MM.1S (cell line): ENCODE measurements around the gene POC1B.

Source experiments
- DNase-seq: peaks from one replicate; pipeline ENCODE4 v3.0.0-alpha.2; 2015
- H2AFZ ChIP-seq: fragments of 300-600 bp; sonication (generic); 2 replicates; pipeline ENCODE4 v1.6.0; 2016; ENCODE audit warnings: antibody characterized with exemption, low read length
- H3F3A ChIP-seq: fragments of 300-600 bp; sonication (generic); 2 replicates; pipeline ENCODE4 v1.6.1; 2016; ENCODE audit warnings: mild to moderate bottlenecking, antibody characterized with exemption, low read length, moderate library complexity, mixed read lengths; ENCODE audit not compliant: insufficient read depth
- H3K27ac ChIP-seq: fragments of 300-600 bp; sonication (generic); 2 replicates; pipeline ENCODE4 v1.5.1; 2016; ENCODE audit warnings: mild to moderate bottlenecking, low read length
- H3K27me3 ChIP-seq: fragments of 300-600 bp; sonication (generic); replicated peaks from 2 replicates; pipeline ENCODE4 v1.6.0; 2016; ENCODE audit warnings: low read length; ENCODE audit not compliant: insufficient read depth
- H3K36me3 ChIP-seq: fragments of 300-600 bp; sonication (generic); replicated peaks from 2 replicates; pipeline ENCODE4 v1.6.1; 2016; ENCODE audit warnings: mild to moderate bottlenecking, low read length, mixed read lengths; ENCODE audit not compliant: insufficient read depth
- H3K4me1 ChIP-seq: fragments of 300-600 bp; sonication (generic); 2 replicates; pipeline ENCODE4 v1.6.1; 2016; ENCODE audit warnings: low read length, mixed read lengths
- H3K4me2 ChIP-seq: fragments of 300-600 bp; sonication (generic); 2 replicates; pipeline ENCODE4 v1.6.0; 2016; ENCODE audit warnings: low read depth, low read length
- H3K4me3 ChIP-seq: fragments of 300-600 bp; sonication (generic); 2 replicates; pipeline ENCODE4 v1.5.1; 2016; ENCODE audit warnings: low read length, mixed read lengths
- H3K79me2 ChIP-seq: fragments of 300-600 bp; sonication (generic); 2 replicates; pipeline ENCODE4 v1.6.1; 2016; ENCODE audit warnings: mixed run types, low read length, mixed read lengths
- H3K9ac ChIP-seq: fragments of 300-600 bp; sonication (generic); 2 replicates; pipeline ENCODE4 v1.6.1; 2016; ENCODE audit warnings: low read length, mixed read lengths
- H3K9me2 ChIP-seq: fragments of 300-600 bp; sonication (generic); replicated peaks from 2 replicates; pipeline ENCODE4 v1.6.1; 2016; ENCODE audit warnings: mild to moderate bottlenecking, low read length, mixed read lengths; ENCODE audit not compliant: insufficient read depth
- H3K9me3 ChIP-seq: fragments of 300-600 bp; sonication (generic); replicated peaks from 2 replicates; pipeline ENCODE4 v1.6.1; 2016; ENCODE audit warnings: mild to moderate bottlenecking, low read length, mixed read lengths; ENCODE audit not compliant: insufficient read depth
- H4K20me1 ChIP-seq: fragments of 300-600 bp; sonication (generic); 2 replicates; pipeline ENCODE4 v1.6.1; 2016; ENCODE audit warnings: mild to moderate bottlenecking, low read length, moderate library complexity, mixed read lengths; ENCODE audit not compliant: insufficient read depth
- EZH2 ChIP-seq: fragments of 300-600 bp; sonication (generic); optimal IDR thresholded peaks from 2 replicates; pipeline ENCODE3; 2017; ENCODE audit warnings: low read depth, mild to moderate bottlenecking, antibody characterized with exemption, low read length, mixed read lengths
- EZH2phosphoT487 ChIP-seq: fragments of 300-600 bp; sonication (generic); IDR thresholded peaks from 2 replicates; pipeline ENCODE4 v1.6.1; 2018; ENCODE audit warnings: antibody characterized with exemption, low read length
- TF ChIP-seq, protein P1 (sequence below): fragments of 300-600 bp; sonication (generic); IDR thresholded peaks from 2 replicates; pipeline ENCODE4 v1.5.1; 2016; ENCODE audit warnings: antibody characterized with exemption, low read length, mixed read lengths

POC1B gene

DNA sequence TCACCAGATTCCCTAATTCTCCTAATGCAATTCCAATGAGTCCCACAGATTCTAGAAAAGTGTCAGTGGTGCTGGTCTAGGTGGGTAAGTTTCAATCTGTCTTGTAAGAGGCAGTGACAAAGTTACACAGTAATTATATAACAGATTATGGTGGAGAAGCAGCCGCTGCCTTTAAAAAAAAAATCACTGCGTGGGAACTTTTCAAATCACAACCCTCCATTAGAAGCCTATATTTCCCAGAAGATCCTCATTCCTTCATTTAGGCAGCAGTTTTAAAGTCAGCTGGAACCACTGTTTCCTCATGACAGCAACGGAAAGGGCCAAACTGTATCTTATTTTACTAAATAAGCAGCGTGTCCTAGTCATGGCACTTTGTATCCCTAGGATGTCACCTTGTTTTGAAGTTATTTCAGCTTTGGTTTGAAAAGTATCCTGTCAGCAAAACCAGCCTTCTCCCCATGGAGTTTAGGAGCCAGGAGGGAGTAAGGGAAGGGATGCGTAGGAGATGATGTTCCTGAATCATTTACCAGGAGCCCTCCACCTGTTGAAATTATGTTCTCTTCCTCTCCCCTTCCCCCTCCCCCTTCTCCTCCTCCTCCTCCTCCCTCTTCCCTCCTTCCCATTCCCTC, 145.9 kb downstream of the POC1B start:
- no peaks in the 10 kb centered on the region for H3K4me1 ChIP-seq
- H3K36me3 ChIP-seq = no peaks in the 10 kb centered on the region
- no peak overlapping the region for H3K27ac ChIP-seq
- H3K4me2 ChIP-seq = no peak overlapping the region
- no peak overlapping the region for H2AFZ ChIP-seq
- TF ChIP-seq EZH2 (no peak), EZH2phosphoT487 (no peak)
- TF ChIP-seq, protein P1, sequence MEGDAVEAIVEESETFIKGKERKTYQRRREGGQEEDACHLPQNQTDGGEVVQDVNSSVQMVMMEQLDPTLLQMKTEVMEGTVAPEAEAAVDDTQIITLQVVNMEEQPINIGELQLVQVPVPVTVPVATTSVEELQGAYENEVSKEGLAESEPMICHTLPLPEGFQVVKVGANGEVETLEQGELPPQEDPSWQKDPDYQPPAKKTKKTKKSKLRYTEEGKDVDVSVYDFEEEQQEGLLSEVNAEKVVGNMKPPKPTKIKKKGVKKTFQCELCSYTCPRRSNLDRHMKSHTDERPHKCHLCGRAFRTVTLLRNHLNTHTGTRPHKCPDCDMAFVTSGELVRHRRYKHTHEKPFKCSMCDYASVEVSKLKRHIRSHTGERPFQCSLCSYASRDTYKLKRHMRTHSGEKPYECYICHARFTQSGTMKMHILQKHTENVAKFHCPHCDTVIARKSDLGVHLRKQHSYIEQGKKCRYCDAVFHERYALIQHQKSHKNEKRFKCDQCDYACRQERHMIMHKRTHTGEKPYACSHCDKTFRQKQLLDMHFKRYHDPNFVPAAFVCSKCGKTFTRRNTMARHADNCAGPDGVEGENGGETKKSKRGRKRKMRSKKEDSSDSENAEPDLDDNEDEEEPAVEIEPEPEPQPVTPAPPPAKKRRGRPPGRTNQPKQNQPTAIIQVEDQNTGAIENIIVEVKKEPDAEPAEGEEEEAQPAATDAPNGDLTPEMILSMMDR = no peak
- no peak overlapping the region for H3K9ac ChIP-seq
- no peaks in the 10 kb centered on the region for H3K27me3 ChIP-seq
- no peaks in the 10 kb centered on the region for H3K79me2 ChIP-seq
- H3F3A ChIP-seq = no peaks in the 10 kb centered on the region
- H3K4me3 ChIP-seq = no peak overlapping the region
- DNase-seq = no peak
- H3K9me2 ChIP-seq = no peaks in the 10 kb centered on the region
- no peaks in the 10 kb centered on the region for H4K20me1 ChIP-seq
- no peaks in the 10 kb centered on the region for H3K9me3 ChIP-seq

DNA sequence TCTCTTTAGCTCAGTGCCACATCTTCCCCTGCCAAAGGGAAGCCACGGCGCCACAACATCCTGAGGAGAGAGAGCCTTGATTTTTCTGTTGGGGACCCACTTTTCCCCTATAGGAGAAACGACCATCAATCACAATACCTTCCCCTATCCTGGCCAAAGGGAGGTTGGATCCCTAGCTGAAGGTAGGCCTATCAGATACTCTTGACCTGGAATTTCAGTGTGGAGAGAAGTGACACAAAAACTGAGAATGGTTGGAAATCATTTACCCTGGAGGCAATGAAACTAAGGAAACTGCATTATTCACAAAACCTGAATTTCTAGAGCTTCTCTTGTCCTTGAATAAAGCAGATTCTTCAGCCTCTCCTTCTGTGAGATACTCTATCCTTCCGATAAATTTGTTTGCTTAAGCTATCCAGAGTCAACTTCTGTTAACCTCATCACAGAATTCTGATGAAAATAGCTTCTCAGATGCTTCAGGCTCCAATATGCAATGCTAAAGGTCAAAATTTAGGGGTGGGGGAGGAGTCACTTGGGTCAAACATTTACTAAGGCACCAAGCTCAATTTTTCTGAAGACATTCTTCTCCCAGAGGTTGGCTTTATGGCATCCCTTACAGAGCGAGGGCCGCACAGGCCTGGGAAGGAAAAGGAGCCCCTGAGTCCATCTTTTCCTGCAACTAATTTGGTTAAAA, 146.6 kb downstream of the POC1B start:
- no peaks in the 10 kb centered on the region for H3K36me3 ChIP-seq
- no peak for DNase-seq
- H2AFZ ChIP-seq = no peak overlapping the region
- no peak overlapping the region for H3K4me3 ChIP-seq
- no peaks in the 10 kb centered on the region for H3K4me1 ChIP-seq
- H3K9ac ChIP-seq = no peak overlapping the region
- TF ChIP-seq, protein P1 = no peak
- TF ChIP-seq EZH2phosphoT487 = no peak
- TF ChIP-seq EZH2 = no peak
- no peak overlapping the region for H3K4me2 ChIP-seq
- H3K9me3 ChIP-seq = no peaks in the 10 kb centered on the region
- no peak overlapping the region for H3K27ac ChIP-seq
- H3F3A ChIP-seq = no peaks in the 10 kb centered on the region
- H3K79me2 ChIP-seq = no peaks in the 10 kb centered on the region
- H3K9me2 ChIP-seq = no peaks in the 10 kb centered on the region
- no peaks in the 10 kb centered on the region for H3K27me3 ChIP-seq
- H4K20me1 ChIP-seq = no peaks in the 10 kb centered on the region

DNA sequence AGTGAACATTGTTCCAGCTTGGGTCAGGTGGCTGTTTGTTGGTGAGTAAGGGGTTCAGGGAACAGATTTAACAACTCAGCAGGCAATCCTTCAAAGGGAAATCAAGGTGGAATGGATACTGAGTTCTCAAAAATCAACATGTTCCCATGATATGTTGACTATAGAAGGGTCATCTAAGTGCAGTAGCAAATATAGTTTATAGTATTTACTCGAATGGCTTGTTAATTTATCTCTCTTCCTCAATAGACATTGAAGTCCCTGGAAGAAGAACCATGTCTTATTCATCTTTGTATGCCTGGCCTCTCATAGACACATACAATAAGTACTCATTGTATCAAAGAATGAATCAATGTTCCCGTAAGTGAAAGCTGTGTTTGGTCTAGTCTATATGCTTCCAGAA, 149.0 kb downstream of the POC1B start:
- H3K27me3 ChIP-seq = no peaks in the 10 kb centered on the region
- H3K4me3 ChIP-seq = no peak overlapping the region
- H3K9me2 ChIP-seq = no peaks in the 10 kb centered on the region
- H3K9me3 ChIP-seq = no peaks in the 10 kb centered on the region
- H3K27ac ChIP-seq = no peak overlapping the region
- H2AFZ ChIP-seq = no peak overlapping the region
- H3K36me3 ChIP-seq = no peaks in the 10 kb centered on the region
- no peak overlapping the region for H3K4me2 ChIP-seq
- DNase-seq = no peak
- no peaks in the 10 kb centered on the region for H3K4me1 ChIP-seq
- no peaks in the 10 kb centered on the region for H4K20me1 ChIP-seq
- H3K79me2 ChIP-seq = no peaks in the 10 kb centered on the region
- H3F3A ChIP-seq = no peaks in the 10 kb centered on the region
- H3K9ac ChIP-seq = no peak overlapping the region
- TF ChIP-seq, protein P1 = no peak
- no peak for TF ChIP-seq EZH2
- no peak for TF ChIP-seq EZH2phosphoT487
